ENCODE measurements around the gene GSTM4. TPM values are rescaled to one million over a fixed set of nuclear protein-coding genes. Genes with fewer than 3 reads are reported as not detected.

GSTM4 gene
- polyA plus RNA-seq, 1 experiment = 28.5 TPM

- POLR2A ChIA-PET = interaction anchor here (0.6 kb wide), 1 partner anchor 138 kb away, joined by 21 read pairs; no protein-coding TSS in a partner anchor
- DNase-seq (ENCODE audit: low read depth) = no peak
- CTCF ChIA-PET = interaction anchor here (0.8 to 13.3 kb wide), 5 partner anchors 11 to 152 kb away, joined by 3 to 153 read pairs (median 4); no protein-coding TSS in a partner anchor
- no peak for TF ChIP-seq CTCF (IDR thresholded peaks at IDR 0.05; ENCODE audit: insufficient read depth, low read depth, low read length)
- H3K4me3 ChIP-seq (ENCODE audit: low read depth, low read length) = peak overlapping the region; percentile 83
- no peaks in the 10 kb centered on the region for H3K27me3 ChIP-seq (ENCODE audit: control insufficient read depth, insufficient read depth, low read length)
- peaks cover 4% of the 10 kb centered on the region for H3K36me3 ChIP-seq (ENCODE audit: control insufficient read depth, insufficient read depth, low read length)
Observed at GRCh38 chr1:109621379-109622136, 34.3 kb upstream of the GSTM4 start.

- ChIA-PET CTCF (interaction anchor here (0.8 to 13.3 kb wide), 3 partner anchors 11 to 76 kb away, joined by 3 to 153 read pairs (median 19); no protein-coding TSS in a partner anchor), POLR2A (interaction anchor here (0.6 kb wide), 1 partner anchor 139 kb away, joined by 21 read pairs; no protein-coding TSS in a partner anchor)
- TF ChIP-seq CTCF (IDR thresholded peaks at IDR 0.05; ENCODE audit: insufficient read depth, low read depth, low read length) = no peak
- Histone ChIP-seq H3K4me3 (ENCODE audit: low read depth, low read length) (peak overlapping the region; percentile 83), H3K36me3 (ENCODE audit: control insufficient read depth, insufficient read depth, low read length) (peaks cover 12% of the 10 kb centered on the region), H3K27me3 (ENCODE audit: control insufficient read depth, insufficient read depth, low read length) (no peaks in the 10 kb centered on the region)
- DNase-seq (ENCODE audit: low read depth) = no peak
Observed at GRCh38 chr1:109622137-109622892, 33.6 kb upstream of the GSTM4 start.

- CTCF ChIA-PET = interaction anchor here (4.2 to 13.3 kb wide), 2 partner anchors 15 to 77 kb away, joined by 19 to 153 read pairs; no protein-coding TSS in a partner anchor
- Histone ChIP-seq H3K4me3 (ENCODE audit: low read depth, low read length) (no peak overlapping the region), H3K27me3 (ENCODE audit: control insufficient read depth, insufficient read depth, low read length) (no peaks in the 10 kb centered on the region), H3K36me3 (ENCODE audit: control insufficient read depth, insufficient read depth, low read length) (peaks cover 16% of the 10 kb centered on the region)
- no peak for TF ChIP-seq CTCF (IDR thresholded peaks at IDR 0.05; ENCODE audit: insufficient read depth, low read depth, low read length)
- POLR2A ChIA-PET = no interaction called here
- no peak for DNase-seq (ENCODE audit: low read depth)
Observed at GRCh38 chr1:109622895-109623294, 33.0 kb upstream of the GSTM4 start.

- CTCF ChIA-PET = interaction anchor here (0.5 to 13.3 kb wide), 5 partner anchors 15 to 91 kb away, joined by 3 to 153 read pairs (median 5); partner anchors contain the start of gene GNAI3
- no peaks in the 10 kb centered on the region for H3K27me3 ChIP-seq (ENCODE audit: control insufficient read depth, insufficient read depth, low read length)
- no peak for TF ChIP-seq CTCF (IDR thresholded peaks at IDR 0.05; ENCODE audit: insufficient read depth, low read depth, low read length)
- no peak for DNase-seq (ENCODE audit: low read depth)
- peak overlapping the region; percentile 4; the same call in 1 of the 2 replicates for H3K4me3 ChIP-seq (ENCODE audit: low read depth, low read length)
- H3K36me3 ChIP-seq (ENCODE audit: control insufficient read depth, insufficient read depth, low read length) = peaks cover 24% of the 10 kb centered on the region
- POLR2A ChIA-PET = interaction anchor here (0.7 kb wide), 1 partner anchor 95 kb away, joined by 3 read pairs; no protein-coding TSS in a partner anchor
Observed at GRCh38 chr1:109623601-109624161, 32.2 kb upstream of the GSTM4 start.
